Measurements from ENCODE around the gene DNM2.
A peak's percentile ranks its signal among the peaks of the same experiment; 100 is the strongest.

The DNM2 gene

GRCh38 chr19:10747271-10747670 is 29.4 kb downstream of the DNM2 start:
- Histone ChIP-seq H3K18ac (ENCODE audit: low read length) (no peak overlapping the region), H2BK5ac (ENCODE audit: low read length) (peak overlapping the region; percentile 35), H3K4me2 (ENCODE audit: insufficient read depth, low read length, poor library complexity, severe bottlenecking) (no peak overlapping the region), H2BK12ac (ENCODE audit: low read length) (no peak overlapping the region), H3K36me3 (replicated peaks in 1 of 2; ENCODE audit: control insufficient read depth in 2 of 2, insufficient read depth in 2 of 2, low read length in 2 of 2) (peaks cover 0 to 3% of the 10 kb centered on the region in 2 donors), H3K4me3 (ENCODE audit: low read length in 2 of 2) (no peak overlapping the region), H3K23ac (ENCODE audit: low read depth, low read length, poor library complexity) (no peak overlapping the region), H4K91ac (ENCODE audit: low read depth, low read length, poor library complexity) (no peak overlapping the region), H2BK120ac (ENCODE audit: low read depth, low read length) (no peak overlapping the region), H3K9ac (ENCODE audit: low read depth, low read length, poor library complexity) (no peak overlapping the region), H2BK15ac (ENCODE audit: low read length) (no peak overlapping the region), H3K4ac (ENCODE audit: low read length) (no peak overlapping the region), H3K4me1 (ENCODE audit: control insufficient read depth in 2 of 2, insufficient read depth in 1 of 2, low read depth in 1 of 2, low read length in 2 of 2) (no peaks in the 10 kb centered on the region), H3K14ac (ENCODE audit: low read length) (no peak overlapping the region), H3K27ac (replicated peaks; ENCODE audit: low read length) (no peak overlapping the region), H4K8ac (ENCODE audit: low read depth, low read length) (no peak overlapping the region), H2AFZ (ENCODE audit: low read length) (no peak overlapping the region), H2AK5ac (ENCODE audit: low read depth, low read length) (no peak overlapping the region), H3K27me3 (ENCODE audit: control insufficient read depth in 3 of 3, insufficient read depth in 3 of 3, low read depth in 1 of 3, low read length in 3 of 3) (no peaks in the 10 kb centered on the region), H3K79me1 (ENCODE audit: low read depth, low read length) (peaks cover 20% of the 10 kb centered on the region), H3K9me3 (replicated peaks in 1 of 2; ENCODE audit: control insufficient read depth in 2 of 2, insufficient read depth in 1 of 2, low read depth in 1 of 2, low read length in 2 of 2) (no peaks in the 10 kb centered on the region)
- no peak for DNase-seq (ENCODE audit: low spot score)
- no CpG with 5 or more reads among the region's 6 CpGs for WGBS, 2 donors (ENCODE audit: extremely low coverage in 2 of 2, insufficient read length in 2 of 2, insufficient replicate concordance in 1 of 2)

- no CpG with 5 or more reads among the region's 8 CpGs for WGBS, 2 donors (ENCODE audit: extremely low coverage in 2 of 2, insufficient read length in 2 of 2, insufficient replicate concordance in 1 of 2)
- H2BK15ac ChIP-seq (ENCODE audit: low read length) = no peak overlapping the region
- peak overlapping the region; percentile 18 for H2AK5ac ChIP-seq (ENCODE audit: low read depth, low read length)
- no peak for DNase-seq (ENCODE audit: low spot score)
- no peak overlapping the region for H3K9ac ChIP-seq (ENCODE audit: low read depth, low read length, poor library complexity)
- no peak overlapping the region for H4K8ac ChIP-seq (ENCODE audit: low read depth, low read length)
- no peak overlapping the region for H2AFZ ChIP-seq (ENCODE audit: low read length)
- H3K27ac ChIP-seq (replicated peaks; ENCODE audit: low read length) = no peak overlapping the region
- H4K91ac ChIP-seq (ENCODE audit: low read depth, low read length, poor library complexity) = no peak overlapping the region
- no peak overlapping the region for H3K23ac ChIP-seq (ENCODE audit: low read depth, low read length, poor library complexity)
- no peak overlapping the region for H2BK120ac ChIP-seq (ENCODE audit: low read depth, low read length)
- peaks cover 20% of the 10 kb centered on the region for H3K79me1 ChIP-seq (ENCODE audit: low read depth, low read length)
- peak overlapping the region; percentile 35 for H2BK5ac ChIP-seq (ENCODE audit: low read length)
- no peak overlapping the region for H3K4ac ChIP-seq (ENCODE audit: low read length)
- H3K4me2 ChIP-seq (ENCODE audit: insufficient read depth, low read length, poor library complexity, severe bottlenecking) = no peak overlapping the region
- H3K18ac ChIP-seq (ENCODE audit: low read length) = no peak overlapping the region
- H3K9me3 ChIP-seq (replicated peaks in 1 of 2; ENCODE audit: control insufficient read depth in 2 of 2, insufficient read depth in 1 of 2, low read depth in 1 of 2, low read length in 2 of 2) = no peaks in the 10 kb centered on the region
- H3K4me1 ChIP-seq (ENCODE audit: control insufficient read depth in 2 of 2, insufficient read depth in 1 of 2, low read depth in 1 of 2, low read length in 2 of 2) = no peaks in the 10 kb centered on the region
- no peak overlapping the region for H2BK12ac ChIP-seq (ENCODE audit: low read length)
- H3K14ac ChIP-seq (ENCODE audit: low read length) = no peak overlapping the region
- peaks cover 0 to under 1% of the 10 kb centered on the region in 2 donors for H3K36me3 ChIP-seq (replicated peaks in 1 of 2; ENCODE audit: control insufficient read depth in 2 of 2, insufficient read depth in 2 of 2, low read length in 2 of 2)
- H3K4me3 ChIP-seq (ENCODE audit: low read length in 2 of 2) = no peak overlapping the region
- H3K27me3 ChIP-seq (ENCODE audit: control insufficient read depth in 3 of 3, insufficient read depth in 3 of 3, low read depth in 1 of 3, low read length in 3 of 3) = no peaks in the 10 kb centered on the region
Measured at GRCh38 chr19:10747674-10748073, 29.8 kb downstream of the DNM2 start.

- peak overlapping the region; percentile 18 for H2AK5ac ChIP-seq (ENCODE audit: low read depth, low read length)
- no peaks in the 10 kb centered on the region for H3K27me3 ChIP-seq (ENCODE audit: control insufficient read depth in 3 of 3, insufficient read depth in 3 of 3, low read depth in 1 of 3, low read length in 3 of 3)
- H3K79me1 ChIP-seq (ENCODE audit: low read depth, low read length) = peaks cover 14% of the 10 kb centered on the region
- H3K4me1 ChIP-seq (ENCODE audit: control insufficient read depth in 2 of 2, insufficient read depth in 1 of 2, low read depth in 1 of 2, low read length in 2 of 2) = no peaks in the 10 kb centered on the region
- no peak overlapping the region for H2BK120ac ChIP-seq (ENCODE audit: low read depth, low read length)
- no peak for DNase-seq (ENCODE audit: low spot score)
- no peaks in the 10 kb centered on the region for H3K36me3 ChIP-seq (replicated peaks in 1 of 2; ENCODE audit: control insufficient read depth in 2 of 2, insufficient read depth in 2 of 2, low read length in 2 of 2)
- no CpG with 5 or more reads among the region's 20 CpGs for WGBS, 2 donors (ENCODE audit: extremely low coverage in 2 of 2, insufficient read length in 2 of 2, insufficient replicate concordance in 1 of 2)
- no peak overlapping the region for H3K4me2 ChIP-seq (ENCODE audit: insufficient read depth, low read length, poor library complexity, severe bottlenecking)
- no peaks in the 10 kb centered on the region for H3K9me3 ChIP-seq (replicated peaks in 1 of 2; ENCODE audit: control insufficient read depth in 2 of 2, insufficient read depth in 1 of 2, low read depth in 1 of 2, low read length in 2 of 2)
- no peak overlapping the region for H2BK12ac ChIP-seq (ENCODE audit: low read length)
- H3K27ac ChIP-seq (replicated peaks; ENCODE audit: low read length) = no peak overlapping the region
- H3K9ac ChIP-seq (ENCODE audit: low read depth, low read length, poor library complexity) = no peak overlapping the region
- no peak overlapping the region for H3K4ac ChIP-seq (ENCODE audit: low read length)
- no peak overlapping the region for H3K14ac ChIP-seq (ENCODE audit: low read length)
- no peak overlapping the region for H2BK15ac ChIP-seq (ENCODE audit: low read length)
- H3K4me3 ChIP-seq (ENCODE audit: low read length in 2 of 2) = no peak overlapping the region
- H4K91ac ChIP-seq (ENCODE audit: low read depth, low read length, poor library complexity) = peak overlapping the region; percentile 22
- H3K18ac ChIP-seq (ENCODE audit: low read length) = peak overlapping the region; percentile 12
- peak overlapping the region; percentile 35 for H2BK5ac ChIP-seq (ENCODE audit: low read length)
- no peak overlapping the region for H4K8ac ChIP-seq (ENCODE audit: low read depth, low read length)
- peak overlapping the region; percentile 45 for H3K23ac ChIP-seq (ENCODE audit: low read depth, low read length, poor library complexity)
- no peak overlapping the region for H2AFZ ChIP-seq (ENCODE audit: low read length)
Measured at GRCh38 chr19:10748195-10748926, 30.5 kb downstream of the DNM2 start.

- no peak for DNase-seq (ENCODE audit: low spot score)
- H3K79me1 ChIP-seq (ENCODE audit: low read depth, low read length) = peaks cover 14% of the 10 kb centered on the region
- H4K8ac ChIP-seq (ENCODE audit: low read depth, low read length) = no peak overlapping the region
- no peak overlapping the region for H3K18ac ChIP-seq (ENCODE audit: low read length)
- H2BK15ac ChIP-seq (ENCODE audit: low read length) = no peak overlapping the region
- no peaks in the 10 kb centered on the region for H3K27me3 ChIP-seq (ENCODE audit: control insufficient read depth in 3 of 3, insufficient read depth in 3 of 3, low read depth in 1 of 3, low read length in 3 of 3)
- no peak overlapping the region for H4K91ac ChIP-seq (ENCODE audit: low read depth, low read length, poor library complexity)
- H3K9ac ChIP-seq (ENCODE audit: low read depth, low read length, poor library complexity) = no peak overlapping the region
- H2BK5ac ChIP-seq (ENCODE audit: low read length) = peak overlapping the region; percentile 2
- no peak overlapping the region for H2BK12ac ChIP-seq (ENCODE audit: low read length)
- H3K4me3 ChIP-seq (ENCODE audit: low read length in 2 of 2) = no peak overlapping the region
- H2AK5ac ChIP-seq (ENCODE audit: low read depth, low read length) = no peak overlapping the region
- H3K4me2 ChIP-seq (ENCODE audit: insufficient read depth, low read length, poor library complexity, severe bottlenecking) = no peak overlapping the region
- H3K14ac ChIP-seq (ENCODE audit: low read length) = no peak overlapping the region
- H3K27ac ChIP-seq (replicated peaks; ENCODE audit: low read length) = no peak overlapping the region
- H2BK120ac ChIP-seq (ENCODE audit: low read depth, low read length) = no peak overlapping the region
- H3K4me1 ChIP-seq (ENCODE audit: control insufficient read depth in 2 of 2, insufficient read depth in 1 of 2, low read depth in 1 of 2, low read length in 2 of 2) = no peaks in the 10 kb centered on the region
- WGBS, 2 donors (ENCODE audit: extremely low coverage in 2 of 2, insufficient read length in 2 of 2, insufficient replicate concordance in 1 of 2) = no CpG with 5 or more reads among the region's 10 CpGs
- peak overlapping the region; percentile 37 for H3K23ac ChIP-seq (ENCODE audit: low read depth, low read length, poor library complexity)
- H3K9me3 ChIP-seq (replicated peaks in 1 of 2; ENCODE audit: control insufficient read depth in 2 of 2, insufficient read depth in 1 of 2, low read depth in 1 of 2, low read length in 2 of 2) = no peaks in the 10 kb centered on the region
- no peak overlapping the region for H2AFZ ChIP-seq (ENCODE audit: low read length)
- no peak overlapping the region for H3K4ac ChIP-seq (ENCODE audit: low read length)
- no peaks in the 10 kb centered on the region for H3K36me3 ChIP-seq (replicated peaks in 1 of 2; ENCODE audit: control insufficient read depth in 2 of 2, insufficient read depth in 2 of 2, low read length in 2 of 2)
Measured at GRCh38 chr19:10748927-10749434, 31.1 kb downstream of the DNM2 start.

All from neuronal stem cell (in vitro differentiated cells).